T-cell (primary cell): ENCODE measurements around the gene KRCC1. TPM values are rescaled to one million over a fixed set of nuclear protein-coding genes. Genes with fewer than 3 reads are reported as not detected.

Experiments used
- ATAC-seq, 4 experiments: fragments of 200-7000 bp in 3 of 4; fragments of 150-1000 bp in 1 of 4; cut with Tn5 transposase; replicated peaks in 1 of 4; 1 replicate in 3 of 4; 2 replicates in 1 of 4; pipeline ENCODE4 v1.10.0; 2021; ENCODE audit warnings: moderate library complexity in 3 of 4, mild to moderate bottlenecking in 2 of 4, moderate number of reproducible peaks in 1 of 4
- CTCF ChIA-PET, 2 donors: fragments of 300-600 bp; sonication (Branson Sonifier 250); formaldehyde crosslinking; loops; one replicate each; lab custom pipeline; 2022; ENCODE audit warnings: antibody characterized with exemption in 2 of 2; lab: Charles Lee
- POLR2A ChIA-PET, 2 donors: fragments of 300-600 bp; sonication (Branson Sonifier 250); formaldehyde crosslinking; loops; one replicate each; lab custom pipeline; 2022; ENCODE audit warnings: antibody characterized with exemption in 2 of 2; lab: Charles Lee
- DNase-seq, 35 experiments: peaks; one replicate each; pipeline versions ENCODE4 v3.0.0 to v3.0.0-alpha.2; 2013 to 2023
- H3K27ac ChIP-seq: one replicate; pipeline ENCODE4 v1.5.1; 2013; ENCODE audit warnings: low read length
- H3K27me3 ChIP-seq, 2 experiments: replicated peaks in 1 of 2; 1 replicate in 1 of 2; 2 replicates in 1 of 2; pipeline versions ENCODE4 v1.6.1 to v1.7.0; 2013; ENCODE audit warnings: low read length in 1 of 2, mixed read lengths in 1 of 2; ENCODE audit not compliant: control insufficient read depth in 2 of 2, insufficient read depth in 2 of 2; ENCODE audit errors: extremely low read depth in 1 of 2
- H3K36me3 ChIP-seq, 2 donors: 1 replicate in 1 of 2; 2 replicates in 1 of 2; pipeline versions ENCODE4 v1.6.1 to v1.7.0; 2013; ENCODE audit warnings: low read length in 1 of 2; ENCODE audit not compliant: control insufficient read depth in 2 of 2, insufficient read depth in 1 of 2; ENCODE audit errors: extremely low read depth in 1 of 2
- H3K4me1 ChIP-seq, 2 experiments: 1 replicate in 1 of 2; 2 replicates in 1 of 2; pipeline versions ENCODE4 v1.6.1 to v1.7.0; 2013; ENCODE audit warnings: low read length in 2 of 2, mixed read lengths in 1 of 2; ENCODE audit not compliant: insufficient read depth in 2 of 2, control insufficient read depth in 1 of 2; ENCODE audit errors: extremely low read depth in 1 of 2
- H3K4me3 ChIP-seq, 2 donors: 1 replicate in 1 of 2; 2 replicates in 1 of 2; pipeline versions ENCODE4 v1.5.1 to v1.7.0; 2013; ENCODE audit warnings: mild to moderate bottlenecking in 2 of 2, low read length in 1 of 2, moderate library complexity in 1 of 2; ENCODE audit not compliant: control insufficient read depth in 1 of 2; ENCODE audit errors: extremely low read depth in 1 of 2
- H3K9me3 ChIP-seq: 2 replicates; pipeline ENCODE4 v1.7.0; 2013
- H3K27ac Mint-ChIP-seq, 2 donors: one replicate each; pipeline ENCODE4 v1.8.0; 2020 to 2021; ENCODE audit warnings: mild to moderate bottlenecking in 2 of 2, mixed read lengths in 2 of 2
- H3K27me3 Mint-ChIP-seq, 2 donors: one replicate each; pipeline ENCODE4 v1.8.0; 2021 to 2022; ENCODE audit warnings: mixed read lengths in 2 of 2
- H3K36me3 Mint-ChIP-seq: one replicate; pipeline ENCODE4 v1.8.0; 2021; ENCODE audit warnings: mixed read lengths
- H3K4me1 Mint-ChIP-seq, 3 donors: one replicate each; pipeline ENCODE4 v1.8.0; 2020 to 2022; ENCODE audit warnings: mixed read lengths in 3 of 3, mild to moderate bottlenecking in 1 of 3
- H3K4me3 Mint-ChIP-seq, 3 donors: one replicate each; pipeline ENCODE4 v1.8.0; 2020 to 2022; ENCODE audit warnings: mild to moderate bottlenecking in 3 of 3, mixed read lengths in 3 of 3, moderate library complexity in 3 of 3
- H3K9me3 Mint-ChIP-seq, 3 donors: one replicate each; pipeline ENCODE4 v1.8.0; 2020 to 2022; ENCODE audit warnings: mixed read lengths in 3 of 3
- WGBS: methylation state at CpG from one replicate; pipeline ENCODE4 v1.1.5; 2013; ENCODE audit warnings: missing lambda C conversion rate; ENCODE audit not compliant: insufficient coverage; 5-methylcytosine and 5-hydroxymethylcytosine counted together
- total RNA-seq, 35 experiments: library from RNA in 6 of 35; stranded (reverse) in 6 of 35; fragments of 120-200 nt in 1 of 35; gene quantifications; one replicate each; pipeline versions ENCODE4 v1.2.1 to v1.2.4 and lab custom pipeline; 2013 to 2026

The KRCC1 gene
- total RNA-seq, 5 donors from 2014 or later (not counting 1 experiment from before 2014, with no cell fraction given), result 9.0 to 24.9 (median 20.7) TPM

DNA sequence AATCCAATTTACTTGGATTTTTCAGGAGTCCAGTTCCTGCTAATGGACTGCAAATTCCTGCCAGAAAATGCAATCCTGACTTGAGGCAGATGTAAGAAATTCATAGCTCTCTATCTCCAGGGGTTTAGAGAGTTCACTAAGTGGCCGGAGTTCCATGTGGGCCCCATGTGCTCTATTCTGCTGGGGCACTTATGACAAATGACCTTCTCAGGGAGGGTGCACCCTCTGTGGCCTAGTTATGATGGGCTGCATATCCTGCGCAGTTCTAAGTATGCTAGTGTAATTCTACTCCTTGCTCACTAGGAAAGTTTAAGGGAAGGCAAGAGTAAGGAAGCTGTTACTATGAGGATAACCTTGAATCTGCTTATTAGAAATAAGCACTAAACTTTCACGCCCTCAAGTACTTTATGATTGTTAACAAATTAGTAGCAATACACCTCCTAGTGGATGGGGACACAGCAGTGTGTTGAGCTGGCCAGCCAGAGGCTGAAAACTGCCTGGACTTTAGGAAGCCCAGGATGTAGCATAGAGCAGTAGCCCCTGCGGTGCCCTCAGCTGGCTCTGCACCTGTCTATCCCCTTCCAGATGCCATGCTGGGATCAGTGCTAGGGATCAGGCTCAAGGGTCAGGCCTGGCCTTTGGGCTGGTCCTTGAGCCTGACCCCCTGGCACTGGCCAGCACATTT lies 26.5 kb upstream of the KRCC1 start:
- ChIA-PET CTCF (no interaction called here), POLR2A (no interaction called here)
- Histone ChIP-seq H3K36me3 (no peaks in the 10 kb centered on the region), H3K27ac (no peak overlapping the region), H3K4me1 (no peaks in the 10 kb centered on the region), H3K4me3 (no peak overlapping the region), H3K9me3 (no peaks in the 10 kb centered on the region), H3K27me3 (peaks cover 0 to 4% of the 10 kb centered on the region in 2 experiments)
- H3K36me3 Mint-ChIP-seq, result no peaks in the 10 kb centered on the region
- H3K4me1 Mint-ChIP-seq, result no peaks in the 10 kb centered on the region
- H3K9me3 Mint-ChIP-seq, result no peaks in the 10 kb centered on the region
- ATAC-seq (no peak), DNase-seq (no peak)
- H3K27me3 Mint-ChIP-seq, result peaks cover 0 to 4% of the 10 kb centered on the region in 2 donors
- 94% methylated on average over 2 of the region's 4 CpGs for WGBS
- H3K4me3 Mint-ChIP-seq, result no peak overlapping the region
- no peak overlapping the region for H3K27ac Mint-ChIP-seq

- no peak for DNase-seq
- Mint-ChIP-seq H3K36me3 (no peaks in the 10 kb centered on the region), H3K9me3 (no peaks in the 10 kb centered on the region), H3K4me3 (no peak overlapping the region), H3K27me3 (peaks cover 0 to 4% of the 10 kb centered on the region in 2 donors), H3K27ac (no peak overlapping the region), H3K4me1 (no peaks in the 10 kb centered on the region)
- no peak overlapping the region for H3K4me3 ChIP-seq
- H3K4me1 ChIP-seq, result no peaks in the 10 kb centered on the region
- H3K27me3 ChIP-seq, result peaks cover 0 to 4% of the 10 kb centered on the region in 2 experiments
- no peaks in the 10 kb centered on the region for H3K9me3 ChIP-seq
- ChIA-PET POLR2A (interaction anchor here in 1 of 2 donors (0.6 kb wide), 1 partner anchor 36 kb away, joined by 3 read pairs; no protein-coding TSS in a partner anchor), CTCF (no interaction called here)
- no peaks in the 10 kb centered on the region for H3K36me3 ChIP-seq
- WGBS, result 88% methylated on average over 1 of the region's 2 CpGs
- no peak overlapping the region for H3K27ac ChIP-seq
- no peak for ATAC-seq
Observed at GRCh38 chr2:88080545-88080944, 25.0 kb upstream of the KRCC1 start.

- ATAC-seq (no peak), DNase-seq (no peak)
- Mint-ChIP-seq H3K4me1 (no peaks in the 10 kb centered on the region), H3K9me3 (no peaks in the 10 kb centered on the region), H3K27ac (no peak overlapping the region), H3K27me3 (peaks cover 0 to 4% of the 10 kb centered on the region in 2 donors), H3K4me3 (no peak overlapping the region), H3K36me3 (no peaks in the 10 kb centered on the region)
- Histone ChIP-seq H3K4me1 (no peaks in the 10 kb centered on the region), H3K36me3 (no peaks in the 10 kb centered on the region), H3K27me3 (peaks cover 0 to 4% of the 10 kb centered on the region in 2 experiments), H3K4me3 (no peak overlapping the region), H3K9me3 (no peaks in the 10 kb centered on the region), H3K27ac (no peak overlapping the region)
- ChIA-PET POLR2A (no interaction called here), CTCF (no interaction called here)
- WGBS, result no CpG with 5 or more reads among the region's 3 CpGs
Observed at GRCh38 chr2:88078643-88079172, 23.1 kb upstream of the KRCC1 start.

GRCh38 chr2:88077080-88077479 lies 21.5 kb upstream of the KRCC1 start:
- no peaks in the 10 kb centered on the region for H3K4me1 ChIP-seq
- 75% methylated on average over 4 of the region's 8 CpGs for WGBS
- DNase-seq, result no peak
- H3K9me3 ChIP-seq, result no peaks in the 10 kb centered on the region
- H3K4me1 Mint-ChIP-seq, result no peaks in the 10 kb centered on the region
- ATAC-seq, result no peak
- H3K27ac Mint-ChIP-seq, result no peak overlapping the region
- H3K4me3 Mint-ChIP-seq, result no peak overlapping the region
- CTCF ChIA-PET, result interaction anchor here in 1 of 2 donors (1.2 kb wide), 1 partner anchor 114 kb away, joined by 3 read pairs; no protein-coding TSS in a partner anchor
- H3K36me3 ChIP-seq, result no peaks in the 10 kb centered on the region
- POLR2A ChIA-PET, result no interaction called here
- no peaks in the 10 kb centered on the region for H3K9me3 Mint-ChIP-seq
- peaks cover 0 to 3% of the 10 kb centered on the region in 2 donors for H3K27me3 Mint-ChIP-seq
- no peak overlapping the region for H3K27ac ChIP-seq
- no peaks in the 10 kb centered on the region for H3K36me3 Mint-ChIP-seq
- H3K4me3 ChIP-seq, result no peak overlapping the region
- no peaks in the 10 kb centered on the region for H3K27me3 ChIP-seq

GRCh38 chr2:88074854-88075292 lies 19.3 kb upstream of the KRCC1 start:
- Histone ChIP-seq H3K9me3 (no peaks in the 10 kb centered on the region), H3K27me3 (no peaks in the 10 kb centered on the region), H3K4me1 (no peaks in the 10 kb centered on the region), H3K36me3 (no peaks in the 10 kb centered on the region), H3K27ac (no peak overlapping the region), H3K4me3 (no peak overlapping the region)
- CTCF ChIA-PET, result interaction anchor here in 1 of 2 donors (1.5 kb wide), 1 partner anchor 15 kb away, joined by 3 read pairs; no protein-coding TSS in a partner anchor
- WGBS, result no CpG with 5 or more reads among the region's 4 CpGs
- Mint-ChIP-seq H3K36me3 (no peaks in the 10 kb centered on the region), H3K27me3 (no peaks in the 10 kb centered on the region), H3K9me3 (no peaks in the 10 kb centered on the region), H3K27ac (no peak overlapping the region), H3K4me1 (no peaks in the 10 kb centered on the region), H3K4me3 (no peak overlapping the region)
- ATAC-seq, result no peak
- DNase-seq, result no peak
- POLR2A ChIA-PET, result no interaction called here

GRCh38 chr2:88074150-88074549 lies 18.6 kb upstream of the KRCC1 start:
- Mint-ChIP-seq H3K27me3 (no peaks in the 10 kb centered on the region), H3K4me1 (no peaks in the 10 kb centered on the region), H3K36me3 (no peaks in the 10 kb centered on the region), H3K4me3 (no peak overlapping the region), H3K27ac (no peak overlapping the region), H3K9me3 (no peaks in the 10 kb centered on the region)
- ATAC-seq (no peak), DNase-seq (no peak)
- ChIA-PET CTCF (no interaction called here), POLR2A (no interaction called here)
- no peak overlapping the region for H3K27ac ChIP-seq
- no peaks in the 10 kb centered on the region for H3K27me3 ChIP-seq
- no peak overlapping the region for H3K4me3 ChIP-seq
- H3K9me3 ChIP-seq, result no peaks in the 10 kb centered on the region
- no peaks in the 10 kb centered on the region for H3K4me1 ChIP-seq
- no peaks in the 10 kb centered on the region for H3K36me3 ChIP-seq
